Mesodermal cell (in vitro differentiated cells): ENCODE data around the gene CCR5.

Experiments
- H3K27ac ChIP-seq: 2 replicates; pipeline ENCODE4 v1.7.0; 2013; ENCODE audit warnings: mild to moderate bottlenecking, low read depth, low read length, moderate library complexity; ENCODE audit not compliant: severe bottlenecking
- H3K36me3 ChIP-seq: 2 replicates; pipeline ENCODE4 v1.7.1; 2013; ENCODE audit warnings: mild to moderate bottlenecking, low read length, moderate library complexity; ENCODE audit not compliant: control insufficient read depth, insufficient read depth
- H3K4me1 ChIP-seq: one replicate; pipeline ENCODE4 v1.7.1; 2013; ENCODE audit warnings: mild to moderate bottlenecking, low read length; ENCODE audit not compliant: insufficient read depth, control insufficient read depth, poor library complexity, severe bottlenecking
- H3K4me3 ChIP-seq: 2 replicates; pipeline ENCODE4 v1.7.0; 2013; ENCODE audit warnings: low read length, control low read depth, mild to moderate bottlenecking; ENCODE audit not compliant: insufficient read depth, poor library complexity, severe bottlenecking; ENCODE audit errors: extremely low read depth
- H3K9me3 ChIP-seq: 2 replicates; pipeline ENCODE4 v1.7.1; 2013; ENCODE audit warnings: mild to moderate bottlenecking, low read length, moderate library complexity; ENCODE audit not compliant: control insufficient read depth
- WGBS, 2 experiments: methylation state at CpG; one replicate each; pipeline ENCODE4 v1.1.5; 2013; ENCODE audit warnings: missing lambda C conversion rate in 2 of 2; ENCODE audit not compliant: insufficient coverage in 2 of 2; 5-methylcytosine and 5-hydroxymethylcytosine counted together

Gene CCR5

GRCh38 chr3:46358466-46358865 lies 12.3 kb upstream of the CCR5 start:
- WGBS, 2 experiments, result 96% methylated on average over 3 of the region's 6 CpGs; no CpG with 5 or more reads in 1 of the 2 experiments
- Histone ChIP-seq H3K4me3 (no peak overlapping the region), H3K36me3 (no peaks in the 10 kb centered on the region), H3K4me1 (peaks cover 6% of the 10 kb centered on the region), H3K27ac (no peak overlapping the region), H3K9me3 (no peaks in the 10 kb centered on the region)

GRCh38 chr3:46359733-46360493 lies 10.8 kb upstream of the CCR5 start:
- Histone ChIP-seq H3K4me3 (no peak overlapping the region), H3K36me3 (no peaks in the 10 kb centered on the region)
- 82 to 86% methylated on average over 9 to 10 of the region's 11 CpGs for WGBS, 2 experiments

GRCh38 chr3:46360907-46361306 lies 9.8 kb upstream of the CCR5 start:
- no peak overlapping the region for H3K4me3 ChIP-seq
- WGBS, 2 experiments, result 61 to 79% methylated on average over 3 to 6 of the region's 6 CpGs
- H3K27ac ChIP-seq, result no peak overlapping the region
- H3K9me3 ChIP-seq, result no peaks in the 10 kb centered on the region
- no peaks in the 10 kb centered on the region for H3K4me1 ChIP-seq
- no peaks in the 10 kb centered on the region for H3K36me3 ChIP-seq

More at GRCh38 chr3:46359733-46360493, 10.8 kb upstream of the CCR5 start:
- Histone ChIP-seq H3K27ac (no peak overlapping the region), H3K4me1 (no peaks in the 10 kb centered on the region), H3K9me3 (no peaks in the 10 kb centered on the region)

- Histone ChIP-seq H3K27ac (no peak overlapping the region), H3K4me1 (no peaks in the 10 kb centered on the region), H3K9me3 (no peaks in the 10 kb centered on the region), H3K4me3 (no peak overlapping the region), H3K36me3 (no peaks in the 10 kb centered on the region)
- WGBS, 2 experiments, result 93 to 95% methylated on average over 5 to 6 of the region's 8 CpGs
Measured at GRCh38 chr3:46361408-46362283, 9.1 kb upstream of the CCR5 start.

- Histone ChIP-seq H3K4me1 (no peaks in the 10 kb centered on the region), H3K27ac (no peak overlapping the region), H3K36me3 (no peaks in the 10 kb centered on the region), H3K4me3 (no peak overlapping the region), H3K9me3 (no peaks in the 10 kb centered on the region)
- 100% methylated on average over 1 of the region's 4 CpGs; no CpG with 5 or more reads in 1 of the 2 experiments for WGBS, 2 experiments
Measured at GRCh38 chr3:46365041-46365440, 5.7 kb upstream of the CCR5 start.

- Histone ChIP-seq H3K4me1 (peaks cover 4% of the 10 kb centered on the region), H3K27ac (no peak overlapping the region), H3K4me3 (no peak overlapping the region), H3K9me3 (no peaks in the 10 kb centered on the region), H3K36me3 (no peaks in the 10 kb centered on the region)
- 70 to 100% methylated on average over 1 to 2 of the region's 5 CpGs for WGBS, 2 experiments
Measured at GRCh38 chr3:46365737-46366524, 4.8 kb upstream of the CCR5 start.

GRCh38 chr3:46367811-46368210 lies 2.9 kb upstream of the CCR5 start:
- H3K4me1 ChIP-seq, result peaks cover 5% of the 10 kb centered on the region
- H3K27ac ChIP-seq, result no peak overlapping the region
- WGBS, 2 experiments, result 96 to 98% methylated on average over 3 to 4 of the region's 5 CpGs
- no peaks in the 10 kb centered on the region for H3K36me3 ChIP-seq
- no peaks in the 10 kb centered on the region for H3K9me3 ChIP-seq
- H3K4me3 ChIP-seq, result no peak overlapping the region

GRCh38 chr3:46368569-46368968 lies 2.2 kb upstream of the CCR5 start:
- Histone ChIP-seq H3K4me1 (peaks cover 5% of the 10 kb centered on the region), H3K9me3 (no peaks in the 10 kb centered on the region), H3K27ac (no peak overlapping the region), H3K4me3 (no peak overlapping the region), H3K36me3 (no peaks in the 10 kb centered on the region)
- WGBS, 2 experiments, result 40 to 51% methylated on average over 3 of the region's 7 CpGs

- 100% methylated on average over 3 to 4 of the region's 4 CpGs for WGBS, 2 experiments
- Histone ChIP-seq H3K4me3 (no peak overlapping the region), H3K36me3 (no peaks in the 10 kb centered on the region), H3K27ac (no peak overlapping the region), H3K9me3 (no peaks in the 10 kb centered on the region), H3K4me1 (peaks cover 5% of the 10 kb centered on the region)
Measured at GRCh38 chr3:46369151-46369550, 1.6 kb upstream of the CCR5 start.

- no peaks in the 10 kb centered on the region for H3K9me3 ChIP-seq
- H3K27ac ChIP-seq, result no peak overlapping the region
- H3K4me1 ChIP-seq, result peaks cover 5% of the 10 kb centered on the region
- H3K36me3 ChIP-seq, result no peaks in the 10 kb centered on the region
- H3K4me3 ChIP-seq, result no peak overlapping the region
- 78 to 81% methylated on average over 2 to 4 of the region's 6 CpGs for WGBS, 2 experiments
Measured at GRCh38 chr3:46369675-46370132, 1.0 kb upstream of the CCR5 start.
